ENCODE data around the gene TTR. TPM values are rescaled to one million over a fixed set of nuclear protein-coding genes. Genes with fewer than 3 reads are reported as not detected.

The TTR gene
- total and polyA plus RNA-seq, 5 donors, result 0.11 to 0.79 TPM; not detected in 3

DNA sequence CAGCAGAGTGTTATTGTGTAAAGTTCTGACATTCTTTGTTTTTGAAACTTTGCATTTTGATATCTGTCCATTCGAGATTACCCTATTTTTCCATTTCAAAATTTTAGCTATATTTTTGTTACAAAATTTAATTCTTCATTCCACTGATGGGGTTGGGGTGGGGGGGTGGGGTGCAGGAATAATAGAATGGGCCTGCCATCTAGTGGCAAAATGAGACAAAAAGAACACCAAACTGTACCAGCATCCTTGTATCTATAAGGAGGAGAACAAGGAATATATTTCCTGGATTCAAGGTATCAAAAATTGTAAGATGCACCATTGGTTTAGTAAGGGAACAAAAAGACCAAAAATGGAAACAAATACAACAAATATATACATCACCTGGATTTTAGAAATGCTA lies 27.9 kb upstream of the TTR start:
- Histone ChIP-seq H3K9me3 (ENCODE audit: control insufficient read depth, low read length) (no peaks in the 10 kb centered on the region), H3K4me3 (ENCODE audit: low read length) (no peak overlapping the region), H3K27me3 (ENCODE audit: control insufficient read depth, insufficient read depth) (no peaks in the 10 kb centered on the region), H3K27ac (ENCODE audit: low read length) (no peak overlapping the region), H3K4me1 (ENCODE audit: control insufficient read depth, insufficient read depth, low read length) (no peaks in the 10 kb centered on the region)
- intact Hi-C loops (cut with DNase I), result no loop called here
- ATAC-seq (no peak), DNase-seq (no peak)
- 0% methylated on average over 1 of the region's 1 CpG for WGBS

DNA sequence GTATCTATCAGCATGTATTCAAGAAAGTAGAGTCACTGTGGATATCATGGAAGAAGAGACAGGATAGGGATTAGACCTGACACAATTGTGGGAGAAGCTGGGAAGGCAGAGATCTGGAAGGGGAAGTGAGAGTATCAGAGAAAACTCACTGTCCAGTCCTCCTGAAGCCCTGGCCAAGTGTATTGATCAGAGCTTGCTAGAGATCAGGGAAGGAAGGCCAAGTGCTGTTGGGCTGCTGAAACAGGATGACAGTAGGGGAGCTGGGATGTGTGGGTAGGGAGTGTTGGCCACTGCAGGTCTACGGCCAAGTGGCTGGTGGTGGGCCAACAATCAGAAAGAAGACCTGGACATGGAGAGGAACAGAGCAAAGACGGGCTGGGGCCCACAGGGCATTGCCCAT lies 26.3 kb upstream of the TTR start:
- intact Hi-C loops (cut with DNase I), result no loop called here
- Histone ChIP-seq H3K9me3 (ENCODE audit: control insufficient read depth, low read length) (no peaks in the 10 kb centered on the region), H3K27me3 (ENCODE audit: control insufficient read depth, insufficient read depth) (no peaks in the 10 kb centered on the region), H3K4me1 (ENCODE audit: control insufficient read depth, insufficient read depth, low read length) (no peaks in the 10 kb centered on the region), H3K4me3 (ENCODE audit: low read length) (no peak overlapping the region), H3K27ac (ENCODE audit: low read length) (no peak overlapping the region)
- DNase-seq (no peak), ATAC-seq (no peak)
- WGBS, result 72% methylated on average over 2 of the region's 2 CpGs

DNA sequence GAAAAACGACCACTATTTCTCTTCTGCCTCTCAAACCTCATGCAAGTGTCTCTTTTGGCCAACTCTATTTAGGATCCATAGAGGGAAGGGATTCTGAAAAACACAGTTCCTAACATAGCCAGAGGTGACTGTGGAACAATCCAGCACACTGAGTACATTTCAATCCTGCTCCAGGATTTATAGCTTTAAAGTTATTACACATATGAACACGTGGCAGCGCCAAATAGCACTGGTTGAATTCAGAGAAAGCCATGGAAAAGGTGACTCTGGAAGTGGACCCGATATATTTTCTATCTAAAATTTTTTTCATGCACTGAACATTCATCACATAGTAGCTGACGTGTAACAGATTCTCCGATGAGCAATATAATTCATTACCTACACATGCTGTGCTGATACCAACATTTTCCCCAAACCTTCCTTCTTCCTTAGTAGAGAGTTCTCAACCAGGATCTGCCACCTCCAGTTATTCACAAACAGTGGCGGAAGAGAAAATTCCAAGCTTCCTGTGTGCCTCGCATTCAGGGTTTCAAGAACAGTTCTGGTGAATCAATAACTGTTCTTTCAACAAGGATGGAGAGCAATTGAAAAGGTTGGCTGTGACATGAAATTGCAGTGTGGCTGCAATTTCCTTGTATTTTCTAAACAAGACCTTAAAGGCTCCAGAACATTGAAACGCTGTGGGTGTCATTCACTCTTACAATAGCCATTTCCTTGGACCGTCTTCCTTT lies 25.7 kb upstream of the TTR start:
- DNase-seq (no peak), ATAC-seq (no peak)
- Histone ChIP-seq H3K9me3 (ENCODE audit: control insufficient read depth, low read length) (no peaks in the 10 kb centered on the region), H3K4me1 (ENCODE audit: control insufficient read depth, insufficient read depth, low read length) (no peaks in the 10 kb centered on the region), H3K4me3 (ENCODE audit: low read length) (no peak overlapping the region), H3K27ac (ENCODE audit: low read length) (no peak overlapping the region), H3K27me3 (ENCODE audit: control insufficient read depth, insufficient read depth) (no peaks in the 10 kb centered on the region)
- intact Hi-C loops (cut with DNase I), result no loop called here
- 85% methylated on average over 10 of the region's 10 CpGs for WGBS

DNA sequence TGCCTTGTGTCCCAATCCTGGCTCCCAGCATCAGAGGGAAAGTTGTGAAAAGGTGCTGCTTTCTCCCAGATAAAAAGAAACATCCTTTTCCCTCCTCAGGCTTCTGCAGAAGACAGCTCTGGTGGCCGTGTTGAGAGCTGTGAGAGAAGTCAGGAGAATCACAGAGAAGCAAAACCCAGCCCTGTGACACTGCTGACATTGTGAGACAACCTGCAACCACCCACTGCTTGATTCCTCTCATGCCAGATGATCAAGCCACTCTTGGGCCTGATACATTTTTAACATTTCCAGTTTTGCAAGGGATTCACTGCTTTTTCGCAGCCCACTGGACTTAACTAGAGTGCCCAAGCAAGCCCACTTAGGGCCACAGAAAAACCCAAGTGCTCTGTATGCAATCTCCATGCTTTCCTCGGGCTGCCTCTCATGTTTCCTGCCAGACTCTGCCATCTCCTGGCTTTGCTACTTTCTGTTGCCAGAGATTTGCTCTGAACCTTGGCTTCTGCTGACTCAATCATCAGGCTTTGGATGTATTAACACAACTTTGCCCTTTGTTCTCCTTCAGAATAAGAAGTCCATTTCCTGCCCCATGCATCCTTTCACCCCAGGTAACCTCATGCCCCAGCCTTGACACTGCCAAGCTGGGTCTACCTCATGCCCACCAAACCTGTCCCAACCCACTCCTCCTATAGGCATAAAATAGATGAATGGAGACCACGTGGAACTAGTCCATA lies 24.9 kb upstream of the TTR start:
- intact Hi-C loops (cut with DNase I), result no loop called here
- ATAC-seq (no peak), DNase-seq (no peak)
- Histone ChIP-seq H3K27ac (ENCODE audit: low read length) (no peak overlapping the region), H3K4me3 (ENCODE audit: low read length) (no peak overlapping the region), H3K9me3 (ENCODE audit: control insufficient read depth, low read length) (no peaks in the 10 kb centered on the region), H3K4me1 (ENCODE audit: control insufficient read depth, insufficient read depth, low read length) (no peaks in the 10 kb centered on the region), H3K27me3 (ENCODE audit: control insufficient read depth, insufficient read depth) (no peaks in the 10 kb centered on the region)
- 57% methylated on average over 4 of the region's 4 CpGs for WGBS

DNA sequence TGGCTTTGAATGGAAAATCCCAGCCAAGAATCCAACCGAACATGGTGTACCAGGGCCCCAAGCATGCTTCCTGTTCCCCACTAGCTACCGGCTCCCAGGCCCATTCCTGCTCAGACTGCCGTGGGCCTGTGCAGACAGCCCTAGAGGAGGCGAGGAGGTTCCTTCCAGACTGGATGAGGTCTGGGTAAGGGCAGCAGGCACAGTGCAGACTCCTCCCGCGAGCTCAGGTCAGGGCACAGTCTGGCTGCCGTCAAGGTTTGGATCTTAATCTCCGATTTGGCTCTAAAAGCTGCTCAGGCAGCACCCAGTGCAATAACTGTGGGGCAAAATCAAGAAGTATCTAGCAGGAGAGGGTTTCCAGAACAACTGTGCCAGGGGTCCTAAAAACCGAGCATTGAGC lies 19.3 kb upstream of the TTR start:
- intact Hi-C loops (cut with DNase I), result no loop called here
- 70% methylated on average over 9 of the region's 9 CpGs for WGBS
- H3K27me3 ChIP-seq (ENCODE audit: control insufficient read depth, insufficient read depth), result no peaks in the 10 kb centered on the region

DNA sequence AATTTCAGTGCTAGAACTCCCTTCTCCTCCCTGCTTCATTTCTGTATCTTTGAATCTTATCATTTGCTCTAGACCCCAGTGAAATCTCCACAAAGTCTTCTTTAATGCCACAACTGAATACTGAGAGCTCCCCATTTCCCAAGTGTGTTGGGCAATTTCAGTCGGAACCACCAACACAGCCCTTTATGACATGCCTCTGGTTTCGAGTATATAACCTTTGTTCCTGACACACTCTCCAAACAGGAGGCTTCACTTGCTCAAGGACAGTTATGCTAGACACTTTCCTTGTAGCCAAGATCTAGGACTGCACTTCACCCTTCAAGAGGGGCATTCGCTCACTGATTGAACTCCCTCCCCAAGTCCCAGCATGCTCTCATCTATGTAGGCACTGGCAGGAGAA lies 18.6 kb upstream of the TTR start:
- ATAC-seq (no peak), DNase-seq (no peak)
- Histone ChIP-seq H3K27me3 (ENCODE audit: control insufficient read depth, insufficient read depth) (no peaks in the 10 kb centered on the region), H3K27ac (ENCODE audit: low read length) (no peak overlapping the region), H3K4me1 (ENCODE audit: control insufficient read depth, insufficient read depth, low read length) (peaks cover 2% of the 10 kb centered on the region), H3K9me3 (ENCODE audit: control insufficient read depth, low read length) (no peaks in the 10 kb centered on the region), H3K4me3 (ENCODE audit: low read length) (no peak overlapping the region)
- 90% methylated on average over 3 of the region's 3 CpGs for WGBS
- intact Hi-C loops (cut with DNase I), result no loop called here

More for the DNA sequence above, 19.3 kb upstream of the TTR start:
- no peaks in the 10 kb centered on the region for H3K9me3 ChIP-seq (ENCODE audit: control insufficient read depth, low read length)
- ATAC-seq, result no peak
- peaks cover 2% of the 10 kb centered on the region for H3K4me1 ChIP-seq (ENCODE audit: control insufficient read depth, insufficient read depth, low read length)
- H3K4me3 ChIP-seq (ENCODE audit: low read length), result no peak overlapping the region
- no peak overlapping the region for H3K27ac ChIP-seq (ENCODE audit: low read length)
- no peak for DNase-seq

DNA sequence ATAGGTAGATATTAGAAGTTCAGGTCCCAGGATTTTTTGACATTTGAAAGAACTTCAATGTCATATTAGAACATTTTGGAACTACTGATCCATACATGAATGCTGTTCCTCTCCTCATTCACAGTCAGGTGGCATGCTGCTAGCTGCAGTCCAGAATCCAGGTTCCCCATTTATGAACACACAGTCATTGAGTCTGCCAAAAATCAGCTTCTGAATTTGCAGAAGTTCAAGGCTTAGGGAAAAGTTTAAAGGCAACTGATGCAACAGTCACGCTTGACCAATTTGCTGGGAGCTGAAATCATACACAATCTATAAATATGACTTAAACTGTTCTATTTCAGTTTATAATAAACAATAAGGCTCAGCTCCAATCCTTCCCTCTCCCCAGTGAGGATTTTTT lies 17.3 kb upstream of the TTR start:
- H3K9me3 ChIP-seq (ENCODE audit: control insufficient read depth, low read length), result no peaks in the 10 kb centered on the region
- intact Hi-C loops (cut with DNase I), result no loop called here
- peaks cover 2% of the 10 kb centered on the region for H3K4me1 ChIP-seq (ENCODE audit: control insufficient read depth, insufficient read depth, low read length)
- ATAC-seq (no peak), DNase-seq (no peak)
- H3K27me3 ChIP-seq (ENCODE audit: control insufficient read depth, insufficient read depth), result no peaks in the 10 kb centered on the region
- WGBS, result 84% methylated on average over 1 of the region's 1 CpG
- no peak overlapping the region for H3K27ac ChIP-seq (ENCODE audit: low read length)
- no peak overlapping the region for H3K4me3 ChIP-seq (ENCODE audit: low read length)

DNA sequence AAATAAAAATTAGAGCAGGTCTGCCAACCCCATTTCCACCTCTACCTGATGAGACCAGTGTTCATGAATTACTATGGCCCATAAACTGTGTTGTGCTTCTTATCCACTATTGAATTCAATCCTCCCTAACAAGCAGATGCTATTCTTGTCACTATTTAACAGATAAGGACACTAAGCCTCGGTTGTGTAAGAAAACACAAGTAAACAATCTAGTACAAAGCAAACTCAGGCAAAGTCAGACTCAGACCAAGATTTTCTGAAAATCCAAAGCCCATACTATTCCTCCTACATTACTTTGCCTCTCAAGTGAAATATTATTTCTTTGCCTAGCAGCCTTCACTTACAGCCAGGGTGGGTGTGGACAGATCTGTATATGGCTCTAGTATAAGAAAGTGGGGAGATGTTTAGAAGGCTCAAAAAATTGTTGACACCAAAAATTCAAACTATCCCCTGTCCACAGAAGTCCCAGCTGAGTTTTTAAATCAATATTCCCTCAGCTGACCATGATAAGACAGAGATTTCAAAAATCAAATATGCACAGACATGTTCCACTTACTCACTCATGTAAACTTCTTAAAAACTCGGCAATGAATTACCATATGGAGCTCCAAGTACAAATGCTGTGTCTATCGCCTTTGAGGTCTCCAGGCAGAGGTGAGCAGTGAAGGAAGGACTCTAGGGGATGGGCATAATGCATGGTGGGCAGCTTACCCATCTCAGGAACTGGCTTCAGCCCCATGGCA lies 16.0 kb upstream of the TTR start:
- H3K27ac ChIP-seq (ENCODE audit: low read length), result no peak overlapping the region
- intact Hi-C loops (cut with DNase I), result no loop called here
- ATAC-seq, result no peak

DNA sequence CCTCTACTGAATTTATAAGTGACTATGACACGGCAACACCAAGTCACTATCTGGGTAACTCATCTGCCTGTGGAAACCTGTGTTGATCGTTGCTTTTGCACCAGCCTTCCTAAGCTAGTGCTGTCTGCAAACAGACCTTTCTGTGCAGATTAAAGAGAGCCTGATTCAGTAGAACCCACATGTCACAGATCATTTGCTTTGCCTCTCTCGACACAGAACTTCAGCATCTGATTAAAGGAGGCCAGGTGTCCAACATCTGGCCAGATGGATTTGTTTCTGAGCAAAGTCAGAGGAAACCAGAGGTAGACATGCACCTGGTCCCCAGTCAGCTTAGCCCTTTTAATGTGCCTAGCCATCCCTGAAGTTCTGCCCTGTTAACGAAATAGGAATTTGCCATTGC lies 15.0 kb upstream of the TTR start:
- ATAC-seq, result no peak
- no peak overlapping the region for H3K4me3 ChIP-seq (ENCODE audit: low read length)
- intact Hi-C loops (cut with DNase I), result no loop called here
- H3K27me3 ChIP-seq (ENCODE audit: control insufficient read depth, insufficient read depth), result no peaks in the 10 kb centered on the region
- WGBS, result 62% methylated on average over 4 of the region's 4 CpGs
- no peak overlapping the region for H3K27ac ChIP-seq (ENCODE audit: low read length)
- H3K9me3 ChIP-seq (ENCODE audit: control insufficient read depth, low read length), result no peaks in the 10 kb centered on the region
- peaks cover 2% of the 10 kb centered on the region for H3K4me1 ChIP-seq (ENCODE audit: control insufficient read depth, insufficient read depth, low read length)
- DNase-seq, result no peak

More for the DNA sequence above, 16.0 kb upstream of the TTR start:
- DNase-seq, result no peak
- no peaks in the 10 kb centered on the region for H3K27me3 ChIP-seq (ENCODE audit: control insufficient read depth, insufficient read depth)
- H3K4me3 ChIP-seq (ENCODE audit: low read length), result no peak overlapping the region
- H3K4me1 ChIP-seq (ENCODE audit: control insufficient read depth, insufficient read depth, low read length), result peaks cover 2% of the 10 kb centered on the region
- no peaks in the 10 kb centered on the region for H3K9me3 ChIP-seq (ENCODE audit: control insufficient read depth, low read length)
- WGBS, result 63% methylated on average over 3 of the region's 3 CpGs

DNA sequence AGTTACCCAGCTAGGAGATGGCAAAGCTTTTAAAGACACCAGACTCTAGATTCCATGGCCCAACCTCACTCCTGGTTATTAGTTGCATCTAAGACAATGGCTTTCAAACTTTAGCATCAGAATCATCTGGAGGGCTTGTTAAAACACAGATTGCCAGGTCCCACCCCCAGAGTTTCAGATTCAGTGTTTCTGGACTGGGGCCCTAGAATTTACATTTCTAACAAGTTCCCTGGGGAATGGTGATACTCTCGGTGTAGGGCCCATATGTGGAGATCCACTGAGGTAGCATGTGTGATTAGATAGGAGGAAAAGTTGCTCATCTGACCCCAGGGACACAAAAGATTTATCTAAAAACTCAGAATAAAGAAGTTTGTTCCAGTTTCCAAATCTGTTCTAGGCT lies 14.5 kb upstream of the TTR start:
- H3K4me1 ChIP-seq (ENCODE audit: control insufficient read depth, insufficient read depth, low read length), result peaks cover 2% of the 10 kb centered on the region
- H3K4me3 ChIP-seq (ENCODE audit: low read length), result no peak overlapping the region
- intact Hi-C loops (cut with DNase I), result no loop called here
- H3K27ac ChIP-seq (ENCODE audit: low read length), result no peak overlapping the region
- DNase-seq, result no peak
- 46% methylated on average over 1 of the region's 1 CpG for WGBS
- no peaks in the 10 kb centered on the region for H3K27me3 ChIP-seq (ENCODE audit: control insufficient read depth, insufficient read depth)
- H3K9me3 ChIP-seq (ENCODE audit: control insufficient read depth, low read length), result no peaks in the 10 kb centered on the region
- ATAC-seq, result no peak

DNA sequence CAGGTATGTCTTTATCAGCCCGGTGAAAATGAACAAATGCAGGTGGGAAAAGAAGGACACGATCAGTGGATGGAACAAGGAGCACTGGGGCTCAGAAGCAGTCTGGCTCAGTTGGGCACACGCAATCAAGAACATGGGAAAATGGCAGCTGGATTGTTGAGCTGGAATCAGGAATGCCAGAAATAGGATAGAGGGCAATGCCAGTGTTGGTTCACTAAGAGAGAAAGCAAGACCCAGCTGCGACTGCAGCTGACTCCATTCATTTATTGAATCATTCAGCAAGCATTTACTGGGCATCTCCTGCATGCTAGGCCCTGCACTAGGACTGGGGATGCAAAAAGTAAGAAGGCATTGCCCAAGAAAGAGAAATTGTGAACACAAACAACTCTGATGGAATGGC lies 13.6 kb upstream of the TTR start:
- intact Hi-C loops (cut with DNase I), result no loop called here
- DNase-seq (no peak), ATAC-seq (no peak)
- Histone ChIP-seq H3K9me3 (ENCODE audit: control insufficient read depth, low read length) (no peaks in the 10 kb centered on the region), H3K4me1 (ENCODE audit: control insufficient read depth, insufficient read depth, low read length) (peaks cover 2% of the 10 kb centered on the region), H3K27me3 (ENCODE audit: control insufficient read depth, insufficient read depth) (no peaks in the 10 kb centered on the region), H3K4me3 (ENCODE audit: low read length) (no peak overlapping the region), H3K27ac (ENCODE audit: low read length) (no peak overlapping the region)
- 91% methylated on average over 4 of the region's 4 CpGs for WGBS

All from right cardiac atrium (tissue), 5 donors.